Stimulated activated CD4-positive, alpha-beta T cell treated with anti-CD3 and anti-CD28 coated beads, Interleukin-4, amount 100 ng/mL, for 24 hours (primary cell): Measurements from ENCODE around the gene DIS3L2.

Source experiments
- DNase-seq: peaks from one replicate; pipeline ENCODE4 v3.0.0-alpha.2; 2020

DIS3L2 gene

DNA sequence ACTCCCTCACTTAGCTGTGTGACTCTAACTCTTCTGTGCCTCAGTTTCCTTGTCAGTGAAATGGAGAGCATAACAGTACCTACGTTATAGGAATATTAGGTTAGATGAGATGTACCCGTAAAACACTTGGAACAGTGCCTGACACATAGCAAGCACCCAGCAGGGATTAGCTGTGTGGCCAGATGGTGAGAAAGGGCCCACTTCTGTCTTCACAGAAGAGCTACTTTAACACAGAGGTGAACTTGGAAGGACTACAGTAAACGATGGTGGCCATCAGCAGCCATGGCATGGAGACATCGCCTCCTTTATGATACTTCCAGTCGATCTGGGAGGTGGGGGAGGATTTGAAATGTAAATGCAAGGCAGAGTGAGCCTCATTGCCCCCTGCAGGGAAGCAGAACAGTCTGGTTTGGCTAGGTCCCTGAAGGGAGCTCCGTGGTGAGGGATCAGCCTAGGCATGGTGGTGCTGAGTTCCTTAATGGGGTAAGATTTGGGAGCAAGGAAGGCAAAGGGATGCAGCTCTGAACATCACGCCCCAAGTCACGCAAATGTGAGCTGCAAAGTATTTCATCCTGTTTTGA is 315.3 kb downstream of the DIS3L2 start:
- no peak for DNase-seq

DNA sequence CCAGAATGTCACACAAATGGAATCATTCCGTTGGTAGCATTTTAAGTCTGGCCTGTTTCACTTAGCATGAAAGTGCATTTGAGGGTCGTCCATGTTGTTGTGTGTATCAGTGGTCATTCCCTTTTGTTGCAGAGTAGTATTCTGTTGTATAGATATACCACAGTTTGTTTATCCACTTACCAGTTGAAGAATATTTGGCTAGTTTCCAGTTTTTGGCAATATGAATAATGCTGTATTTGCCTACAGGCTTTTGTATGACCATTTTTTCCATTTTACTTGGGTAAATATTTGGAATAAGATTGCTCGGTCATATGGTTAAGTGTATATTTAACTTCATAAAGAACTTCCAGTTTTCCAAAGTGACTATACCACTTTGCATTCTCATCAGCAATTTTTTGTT is 317.0 kb downstream of the DIS3L2 start:
- no peak for DNase-seq

DNA sequence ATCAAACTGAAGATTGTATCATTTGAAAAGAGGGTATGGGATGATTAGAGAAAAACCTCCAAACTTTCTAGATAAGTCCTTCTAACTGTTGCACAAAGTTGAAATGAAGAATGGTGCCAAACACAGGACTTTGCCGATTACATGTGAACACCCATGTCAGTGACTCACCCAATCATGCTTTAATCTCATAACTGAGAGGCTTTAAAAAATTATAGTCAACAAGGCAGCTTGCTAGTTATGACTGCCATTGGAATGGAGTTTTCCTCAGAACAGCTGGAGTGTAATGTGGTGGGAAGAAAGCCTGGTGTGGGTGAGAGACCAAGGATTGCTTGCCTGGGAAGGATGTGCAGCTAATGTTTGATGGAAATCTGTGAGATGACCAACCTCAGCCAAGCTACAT is 318.8 kb downstream of the DIS3L2 start:
- no peak for DNase-seq

DNA sequence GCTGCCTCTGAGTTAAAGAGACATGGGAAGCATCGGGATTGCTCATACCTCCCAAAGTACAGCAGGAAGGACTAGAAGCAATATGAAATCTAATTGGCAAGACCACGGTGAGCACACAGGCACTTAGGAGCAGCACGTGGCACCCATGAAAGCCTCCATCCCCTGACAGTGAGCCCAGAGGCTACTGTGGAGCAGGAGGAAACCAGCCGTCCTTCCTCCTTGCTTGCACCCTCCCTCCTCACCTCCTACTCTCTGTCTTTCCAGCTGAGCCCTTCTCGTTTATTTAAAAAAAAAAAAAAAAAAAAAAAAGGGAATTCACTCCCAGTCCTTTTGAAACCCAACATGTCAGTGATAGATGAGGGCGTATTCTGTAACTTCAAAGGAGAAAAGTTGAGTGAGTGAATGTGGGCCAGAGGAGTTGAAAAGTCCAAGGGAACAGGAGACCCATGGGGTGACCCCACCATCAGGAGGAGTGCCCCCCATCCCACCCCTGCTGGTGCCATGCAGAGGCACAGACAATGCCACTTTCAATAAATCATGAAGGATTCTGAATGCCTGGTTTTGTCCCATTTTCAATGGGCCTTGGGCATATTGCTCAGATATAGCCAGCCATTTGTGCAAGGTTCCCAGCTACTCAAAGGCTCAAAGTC is 320.5 kb downstream of the DIS3L2 start:
- DNase-seq: no peak

DNA sequence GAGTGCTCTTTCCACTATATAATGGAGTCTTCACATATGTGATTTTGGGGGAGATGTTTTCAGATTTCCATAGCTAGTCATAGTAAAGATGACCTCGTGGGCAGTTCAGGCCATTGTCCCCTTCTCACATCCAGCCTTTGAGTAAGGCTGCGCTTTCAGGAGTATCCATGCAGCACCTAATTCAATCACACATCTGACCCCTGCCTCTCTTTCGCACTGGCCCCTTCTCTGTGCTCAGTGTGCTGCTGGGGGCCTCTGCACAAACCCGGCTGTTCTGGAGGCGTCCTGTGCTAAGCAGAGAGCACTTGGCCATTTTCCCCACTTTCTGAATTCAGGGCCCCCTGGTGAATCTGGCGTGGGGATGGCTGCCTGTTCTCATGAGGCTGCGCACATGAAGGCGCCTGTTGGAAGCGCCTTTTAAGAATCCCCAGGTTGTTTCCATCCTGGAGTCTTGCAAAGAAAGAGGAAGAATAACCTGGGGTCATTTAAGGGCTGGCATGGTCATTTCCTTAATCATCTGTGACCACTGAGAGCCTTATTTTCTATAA is 321.1 kb downstream of the DIS3L2 start:
- DNase-seq: no peak

DNA sequence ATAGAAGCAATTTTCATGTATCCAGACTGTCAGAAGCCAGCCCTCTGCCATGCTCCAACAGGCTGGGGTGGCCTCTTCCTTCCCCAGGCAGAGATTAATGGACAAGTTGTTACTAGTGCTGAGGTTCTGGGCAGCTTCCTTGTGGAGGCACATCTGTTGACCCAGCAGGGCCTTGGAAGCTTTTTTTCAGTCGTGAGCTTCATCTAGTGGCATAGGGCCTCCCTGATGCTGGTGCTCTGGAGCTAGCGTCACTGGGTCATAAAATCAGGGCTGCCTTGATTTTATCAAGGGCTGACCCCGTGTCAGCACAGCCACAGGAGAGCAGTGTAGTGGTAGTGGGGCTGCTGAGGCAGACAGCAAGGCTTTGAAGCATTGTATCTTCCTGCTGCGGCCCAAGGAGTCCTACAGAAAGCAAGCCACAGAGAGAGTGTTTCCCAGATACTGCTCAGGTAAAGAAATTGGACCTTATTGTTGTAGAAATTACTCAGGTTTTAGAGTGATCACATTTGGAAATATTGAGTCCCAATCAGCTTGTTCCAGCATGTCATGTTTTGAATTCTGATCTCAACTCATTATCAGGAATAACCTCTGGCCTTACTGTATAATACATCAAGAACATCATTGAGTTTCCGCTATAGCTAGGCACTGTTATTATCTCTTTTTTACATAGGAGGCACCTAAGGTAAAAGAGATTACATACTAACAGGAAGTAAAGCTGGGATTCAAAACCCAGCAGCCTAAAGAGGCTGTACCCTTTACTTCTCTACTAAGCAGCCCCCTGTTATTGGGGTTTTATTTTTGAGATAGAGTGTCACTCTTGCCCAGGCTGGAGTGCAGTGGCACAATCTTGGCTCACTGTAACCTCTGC is 324.7 kb downstream of the DIS3L2 start:
- DNase-seq: no peak

DNA sequence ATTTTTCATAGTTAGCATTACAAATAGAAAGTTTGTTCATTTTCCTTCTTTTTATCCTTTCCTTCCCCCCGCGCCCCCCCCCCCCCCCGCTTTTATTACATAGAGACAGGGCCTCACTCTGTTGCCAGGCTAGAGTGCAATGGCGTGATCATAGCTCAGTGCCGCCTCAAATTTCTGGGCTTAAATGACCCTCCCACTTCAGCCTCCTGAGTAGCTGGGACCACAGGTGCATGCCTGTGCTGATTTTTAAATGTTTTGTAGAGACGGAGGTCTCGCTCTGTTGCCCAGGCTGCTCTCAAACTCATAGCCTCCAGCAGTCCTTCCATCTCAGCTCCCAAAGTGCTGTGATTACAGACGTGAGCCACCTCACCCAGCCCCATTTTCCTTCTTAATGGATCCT is 325.8 kb downstream of the DIS3L2 start:
- no peak for DNase-seq

DNA sequence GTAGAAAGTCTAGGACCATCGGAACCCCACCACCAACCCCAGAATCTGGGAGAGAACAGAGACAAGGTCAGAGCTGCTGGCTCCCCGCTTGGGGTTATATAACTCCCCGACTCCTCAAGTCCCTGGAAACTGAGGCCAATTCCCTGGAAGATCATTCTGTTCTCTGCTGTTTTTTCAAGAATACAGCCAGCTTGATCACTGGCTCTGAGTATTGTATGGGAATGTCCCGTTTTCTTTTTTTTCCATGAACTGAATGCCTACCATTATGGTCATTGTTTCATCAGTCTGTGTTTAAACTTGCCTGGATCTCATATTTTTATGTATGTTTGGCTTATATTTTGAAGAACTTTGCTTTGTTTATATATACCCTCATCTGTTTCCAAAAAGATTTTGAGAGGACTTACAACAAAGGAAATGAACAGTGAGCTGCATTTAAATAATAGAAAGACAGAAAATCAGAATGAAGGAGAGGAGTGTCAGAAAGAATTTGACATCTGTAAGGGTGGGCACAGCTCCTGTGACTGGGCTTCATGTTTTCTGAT is 327.0 kb downstream of the DIS3L2 start:
- DNase-seq: no peak

DNA sequence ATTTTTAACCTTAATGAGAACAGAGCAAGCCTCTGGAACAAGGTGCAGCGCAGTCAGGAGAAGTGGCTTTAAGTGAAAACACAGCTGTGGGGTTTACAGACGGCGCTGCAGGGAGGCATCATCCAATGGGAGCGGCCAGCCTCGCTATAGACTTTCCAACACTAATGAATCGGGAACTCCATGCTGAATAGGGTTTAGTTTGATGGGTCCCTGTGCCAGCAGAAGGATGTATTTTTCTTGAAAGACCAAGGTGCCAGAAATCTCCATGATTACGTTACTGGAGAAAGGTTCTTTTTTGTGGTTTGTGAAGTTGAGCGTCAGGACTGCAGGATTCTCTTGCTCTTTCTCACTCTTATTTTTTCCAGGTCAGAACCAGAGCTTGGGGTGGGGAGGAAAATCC is 329.2 kb downstream of the DIS3L2 start:
- no peak for DNase-seq

DNA sequence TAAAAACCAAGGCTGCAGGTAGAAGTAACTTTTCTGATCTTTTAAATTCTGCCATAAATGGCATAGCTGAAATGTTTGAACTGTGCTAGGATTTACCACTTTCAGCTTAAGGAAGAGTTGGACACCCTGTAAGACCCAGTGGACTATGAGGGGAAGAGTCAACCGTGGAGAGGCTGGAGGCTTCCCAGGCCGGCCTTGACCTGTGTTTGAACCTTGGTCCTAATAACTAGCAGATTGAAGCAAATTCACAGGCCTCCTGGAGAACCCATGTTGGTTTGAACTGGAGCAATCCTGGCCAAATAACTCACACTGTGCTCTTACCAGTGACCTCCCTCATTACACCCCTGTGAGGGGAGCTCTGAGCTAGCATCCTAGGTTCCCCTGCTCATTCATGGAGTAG is 329.8 kb downstream of the DIS3L2 start:
- DNase-seq: no peak

DNA sequence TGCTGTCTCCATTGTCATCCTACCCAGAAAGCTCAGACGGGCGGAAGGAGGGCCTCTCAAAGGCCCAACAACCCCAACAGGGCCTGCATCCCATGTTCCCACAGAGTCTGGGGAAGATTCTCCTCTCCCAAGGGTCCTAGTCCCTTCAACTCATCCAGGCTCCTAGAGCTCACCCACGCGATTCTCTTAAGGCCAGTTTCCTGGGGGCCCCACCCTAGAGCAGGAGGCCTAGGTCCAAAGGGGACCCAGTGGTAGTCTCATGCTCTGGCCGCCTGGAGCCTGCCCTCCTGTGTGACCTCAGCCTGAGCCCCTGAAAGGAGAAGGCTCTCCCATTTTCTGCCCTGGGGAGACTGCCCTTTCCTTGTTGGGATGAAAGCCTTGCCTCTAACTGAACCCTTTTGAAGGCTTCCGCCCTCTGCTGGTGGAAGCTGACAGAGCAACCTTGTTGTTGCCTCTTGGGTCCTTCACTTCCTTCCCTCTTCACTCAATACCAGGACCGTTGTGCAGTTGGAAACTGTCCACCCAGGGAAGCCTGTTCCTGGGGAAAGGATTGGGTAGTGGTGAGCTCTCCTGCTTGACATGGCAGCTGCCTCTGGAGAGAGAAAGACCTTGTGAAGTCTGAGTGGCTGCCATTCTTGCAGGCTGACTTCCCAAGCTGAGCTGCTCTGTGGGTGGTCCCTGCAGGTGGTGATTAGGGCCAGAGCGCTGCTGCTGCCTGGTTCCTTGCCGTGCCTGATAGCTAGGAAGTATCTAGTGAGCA is 331.1 kb downstream of the DIS3L2 start:
- DNase-seq: peak; percentile 45

DNA sequence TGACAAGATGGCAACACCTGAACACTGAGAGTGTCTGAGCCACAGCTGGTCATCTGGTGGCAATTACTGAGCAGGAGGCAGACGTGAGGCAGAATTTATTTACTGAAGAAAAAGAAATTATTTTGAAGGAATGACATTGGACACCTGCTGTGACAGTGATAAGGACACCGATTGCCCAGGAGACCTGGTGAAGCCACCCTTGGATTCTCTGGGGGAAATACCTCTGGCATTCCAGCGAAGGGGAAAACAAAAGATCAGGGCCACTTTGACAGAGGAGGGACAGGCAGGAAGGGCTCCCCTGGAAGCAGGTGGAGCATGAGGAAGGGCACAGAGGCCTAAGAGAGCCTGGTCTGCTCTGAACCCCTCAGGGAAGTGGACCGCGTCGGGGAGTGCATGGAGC is 331.7 kb downstream of the DIS3L2 start:
- no peak for DNase-seq

DNA sequence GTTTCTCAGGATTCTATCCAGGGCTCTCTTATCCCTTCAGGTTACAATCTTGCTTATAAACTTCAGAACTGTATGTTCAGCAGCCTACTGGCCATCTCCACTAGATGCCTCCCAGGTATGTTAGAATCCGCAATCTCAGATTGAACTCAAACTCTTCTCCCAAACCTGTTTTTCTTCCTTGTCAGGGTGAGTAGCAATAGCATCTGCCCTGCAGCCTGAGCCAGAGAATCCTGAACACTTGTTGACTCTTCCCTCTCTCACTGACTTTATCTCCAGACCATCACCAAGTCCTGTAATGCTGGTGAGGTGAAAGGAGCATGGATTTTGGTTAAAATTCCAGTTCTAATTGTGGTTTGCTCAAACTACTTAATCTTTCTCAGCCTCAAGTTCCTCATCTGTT is 334.5 kb downstream of the DIS3L2 start:
- DNase-seq: no peak

DNA sequence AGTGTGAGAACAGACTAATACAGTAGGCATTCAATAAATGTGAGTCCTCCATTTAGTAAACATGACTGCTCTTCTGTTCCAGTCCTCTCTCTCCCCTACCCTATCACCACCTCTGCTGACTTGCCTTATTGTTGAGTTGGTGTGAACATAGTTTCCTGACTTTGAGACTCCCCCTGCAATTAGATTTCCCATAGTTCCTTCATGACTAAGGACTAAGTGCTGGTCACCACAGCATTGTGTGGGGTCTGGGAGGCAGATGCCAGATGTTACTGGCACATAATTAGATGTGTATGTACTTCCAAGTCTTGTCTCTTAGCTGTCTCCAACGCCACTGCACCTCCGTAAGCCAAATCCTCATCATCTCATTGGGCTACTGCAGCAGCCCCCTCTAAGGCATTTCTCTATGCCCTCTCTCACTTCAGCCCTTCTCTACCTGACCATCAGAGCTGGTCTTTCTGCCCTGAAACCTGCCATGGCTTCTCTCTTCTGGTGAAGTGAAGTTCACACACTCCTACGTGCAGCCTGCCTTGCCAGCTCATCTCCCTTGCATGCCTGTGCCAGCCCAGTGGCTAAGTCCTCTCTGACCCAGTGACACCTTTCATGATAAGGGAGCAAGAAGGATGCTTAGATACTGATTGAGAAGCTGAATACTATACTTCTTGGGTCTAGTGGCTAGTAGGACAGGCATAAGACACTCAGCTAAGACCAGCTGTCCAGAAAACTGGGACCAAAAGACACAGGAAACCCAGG is 335.4 kb downstream of the DIS3L2 start:
- DNase-seq: no peak

DNA sequence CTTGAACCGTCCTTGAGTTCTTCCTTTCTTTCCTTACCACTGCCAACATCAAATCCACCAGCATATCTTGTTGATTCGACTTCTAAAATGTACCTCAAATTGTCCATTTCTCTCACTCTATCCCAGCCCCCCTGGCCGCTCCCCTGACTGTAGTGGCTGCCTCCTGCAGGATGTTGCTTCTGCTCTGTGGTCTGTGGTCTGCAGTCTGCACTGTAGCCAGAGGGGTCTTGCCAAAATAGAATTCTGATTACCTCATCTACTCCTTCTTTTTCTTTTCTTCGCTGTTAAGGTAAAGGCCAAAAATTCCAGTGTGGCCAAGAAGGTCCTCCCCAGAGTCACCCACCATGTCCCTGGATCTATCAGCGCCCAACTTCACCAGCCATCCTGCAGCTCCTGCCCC is 337.6 kb downstream of the DIS3L2 start:
- DNase-seq: no peak

DNA sequence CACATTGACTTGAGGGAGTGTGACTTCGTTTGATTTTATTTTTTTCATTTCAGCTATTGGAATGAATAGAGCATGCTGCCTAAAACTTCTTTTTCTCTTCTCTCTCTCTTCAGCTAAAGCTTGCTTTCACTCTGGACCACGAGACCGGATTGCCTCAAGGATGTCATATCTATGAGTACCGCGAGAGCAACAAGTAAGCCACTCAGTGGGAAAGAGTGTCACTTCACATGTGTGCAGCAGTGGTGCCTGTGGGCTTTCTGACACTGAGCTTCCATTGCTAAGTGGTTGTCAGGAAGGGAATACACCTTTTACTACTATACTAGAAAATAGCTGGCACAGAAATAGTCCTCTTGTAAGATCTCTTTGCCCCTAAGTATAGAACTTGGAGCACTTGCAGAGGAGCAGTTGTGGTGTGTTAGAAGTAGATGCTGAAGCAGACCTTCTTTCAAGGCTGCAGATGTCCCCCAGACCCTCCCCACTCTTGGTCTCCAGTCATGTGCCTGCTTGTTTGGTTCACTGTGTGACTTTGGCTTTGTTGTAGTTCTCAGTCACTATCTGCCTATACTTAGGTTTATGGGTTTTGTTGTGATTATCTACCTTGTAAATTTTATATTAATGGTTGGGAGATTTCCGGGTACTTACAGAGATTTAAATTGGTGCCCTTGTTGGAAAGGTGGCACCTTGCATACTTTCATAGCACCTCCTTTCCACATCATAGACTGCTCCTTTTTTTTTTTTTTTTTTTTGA is 338.6 kb downstream of the DIS3L2 start:
- DNase-seq: no peak

DNA sequence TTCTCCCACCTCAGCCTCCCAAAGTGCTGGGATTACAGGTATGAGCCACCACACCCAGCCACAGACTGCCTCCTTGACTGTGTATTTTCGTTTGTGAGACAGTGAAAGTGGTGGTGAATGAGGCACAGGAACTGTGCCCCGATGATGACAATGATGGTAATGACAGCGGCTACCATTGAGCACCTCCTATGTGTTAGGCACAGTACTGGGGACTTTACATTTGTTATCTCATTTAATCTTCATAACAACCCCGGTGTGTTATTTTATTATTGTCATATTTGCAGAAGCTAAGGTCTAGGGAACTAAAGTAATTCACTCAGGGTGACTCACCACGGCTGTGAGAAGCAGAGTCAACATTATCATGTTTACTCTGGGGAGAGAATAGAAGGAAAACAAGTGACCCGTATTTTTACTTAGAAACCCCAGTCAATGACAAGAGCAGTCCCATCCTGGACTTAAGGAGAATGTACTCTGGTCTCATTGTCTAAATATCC is 339.4 kb downstream of the DIS3L2 start:
- no peak for DNase-seq

DNA sequence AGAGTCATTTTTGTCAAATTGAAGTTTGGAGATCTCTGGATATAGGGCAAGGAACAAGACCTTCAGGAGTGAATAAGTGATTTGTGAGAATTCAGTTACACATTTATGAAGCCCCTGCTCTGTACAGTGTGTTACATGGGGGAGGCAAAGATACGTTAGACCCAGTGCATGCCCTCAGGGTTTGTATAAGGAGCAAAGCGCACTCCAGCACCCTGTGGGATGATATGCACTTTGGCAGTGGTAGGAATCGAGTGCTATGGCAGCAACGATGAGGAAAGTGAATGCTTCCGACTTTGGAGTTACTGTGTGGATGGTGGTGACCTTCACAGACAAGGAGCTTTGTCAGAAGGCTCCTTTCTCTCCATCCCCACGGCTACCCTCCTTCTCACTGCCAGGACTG is 342.7 kb downstream of the DIS3L2 start:
- DNase-seq: no peak

DNA sequence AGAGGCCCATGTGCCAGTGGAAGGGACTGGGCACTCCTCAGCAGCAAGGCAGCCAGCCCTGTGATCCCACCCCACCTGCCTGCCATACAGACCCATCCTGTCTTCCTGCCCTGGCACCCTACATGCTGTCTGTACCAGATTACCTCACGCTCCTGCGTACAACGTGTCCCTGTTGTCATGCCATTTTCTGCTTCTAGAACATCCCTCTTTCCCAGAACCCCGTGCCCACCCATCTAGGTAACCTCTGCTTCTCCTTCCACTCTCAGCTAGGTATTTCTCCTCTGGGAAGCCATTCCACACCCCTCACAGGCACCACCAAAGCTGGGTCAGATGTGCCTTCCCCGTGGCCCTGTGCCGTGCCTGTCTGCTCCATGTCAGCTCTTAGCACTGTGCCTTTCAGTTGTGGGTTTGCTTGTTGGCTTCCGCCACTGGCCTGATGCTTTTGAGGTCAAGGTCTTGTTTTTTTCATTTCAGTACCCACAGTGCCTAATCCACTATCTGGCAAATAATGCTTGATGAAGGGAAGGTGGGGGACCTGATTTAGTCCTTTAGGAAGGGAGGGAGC is 345.3 kb downstream of the DIS3L2 start:
- no peak for DNase-seq

DNA sequence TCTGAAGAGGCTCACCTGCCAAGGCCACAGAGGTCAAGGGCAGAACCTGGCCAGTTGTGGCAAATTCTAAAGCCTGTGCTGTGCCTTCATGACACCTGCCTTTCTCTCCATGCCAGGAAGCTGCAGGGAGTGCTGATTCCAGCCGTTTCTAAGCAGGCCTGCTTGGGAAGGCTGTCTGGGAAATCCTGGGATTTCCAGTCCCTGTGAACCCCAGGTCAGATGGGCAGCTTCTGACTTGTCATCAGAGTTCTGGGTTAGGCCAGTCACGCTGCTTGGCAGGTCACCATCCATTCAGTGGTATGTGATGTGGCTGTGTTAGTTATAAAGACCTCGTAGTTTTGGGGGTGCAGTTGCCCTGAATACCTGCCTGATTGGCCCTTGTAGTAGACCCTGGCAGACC is 346.3 kb downstream of the DIS3L2 start:
- DNase-seq: no peak

DNA sequence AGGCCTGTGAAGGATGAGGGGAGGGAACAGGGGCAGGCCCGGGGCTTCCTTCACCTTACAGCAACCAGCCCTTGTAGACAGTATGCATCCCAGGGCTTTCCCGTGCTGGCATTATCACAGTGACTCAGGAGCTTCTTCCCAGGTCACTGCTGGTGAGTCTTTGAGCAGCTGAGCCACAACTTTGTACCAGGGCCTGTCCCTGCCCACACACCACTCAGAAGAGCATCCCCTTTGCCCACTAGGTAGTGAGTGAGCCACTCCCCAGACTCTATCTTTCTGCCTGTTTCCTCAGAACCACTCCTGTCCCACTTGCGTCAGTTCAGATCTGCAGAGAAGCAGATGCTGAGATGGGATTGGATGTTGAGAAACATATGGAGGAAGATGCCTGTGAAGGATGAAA is 347.5 kb downstream of the DIS3L2 start:
- DNase-seq: no peak
